ENCODE data around the gene MTR. TPM values are rescaled to one million over a fixed set of nuclear protein-coding genes. Genes with fewer than 3 reads are reported as not detected.

Gene MTR
- total RNA-seq, 4 donors from 2014 or later: 43.2 to 78.3 (median 47.0) TPM

- Histone ChIP-seq H3K4me3 (replicated peaks in 1 of 3) (no peak overlapping the region), H3K27me3 (no peaks in the 10 kb centered on the region), H3K36me3 (no peaks in the 10 kb centered on the region), H3K4me1 (peaks cover 0 to 7% of the 10 kb centered on the region in 2 donors), H3K9me3 (no peaks in the 10 kb centered on the region), H3K27ac (no peak overlapping the region)
- WGBS, 2 donors: 73 to 92% methylated on average over 5 of the region's 5 CpGs
- intact Hi-C loops (cut with DNase I): no loop called here
- TF ChIP-seq, protein P1, sequence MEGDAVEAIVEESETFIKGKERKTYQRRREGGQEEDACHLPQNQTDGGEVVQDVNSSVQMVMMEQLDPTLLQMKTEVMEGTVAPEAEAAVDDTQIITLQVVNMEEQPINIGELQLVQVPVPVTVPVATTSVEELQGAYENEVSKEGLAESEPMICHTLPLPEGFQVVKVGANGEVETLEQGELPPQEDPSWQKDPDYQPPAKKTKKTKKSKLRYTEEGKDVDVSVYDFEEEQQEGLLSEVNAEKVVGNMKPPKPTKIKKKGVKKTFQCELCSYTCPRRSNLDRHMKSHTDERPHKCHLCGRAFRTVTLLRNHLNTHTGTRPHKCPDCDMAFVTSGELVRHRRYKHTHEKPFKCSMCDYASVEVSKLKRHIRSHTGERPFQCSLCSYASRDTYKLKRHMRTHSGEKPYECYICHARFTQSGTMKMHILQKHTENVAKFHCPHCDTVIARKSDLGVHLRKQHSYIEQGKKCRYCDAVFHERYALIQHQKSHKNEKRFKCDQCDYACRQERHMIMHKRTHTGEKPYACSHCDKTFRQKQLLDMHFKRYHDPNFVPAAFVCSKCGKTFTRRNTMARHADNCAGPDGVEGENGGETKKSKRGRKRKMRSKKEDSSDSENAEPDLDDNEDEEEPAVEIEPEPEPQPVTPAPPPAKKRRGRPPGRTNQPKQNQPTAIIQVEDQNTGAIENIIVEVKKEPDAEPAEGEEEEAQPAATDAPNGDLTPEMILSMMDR (IDR thresholded peaks at IDR 0.05): no peak
- TF ChIP-seq POLR2A (IDR thresholded peaks at IDR 0.05): no peak
- DNase-seq: no peak
Observed at GRCh38 chr1:236950365-236950764, 155.3 kb downstream of the MTR start.

DNA sequence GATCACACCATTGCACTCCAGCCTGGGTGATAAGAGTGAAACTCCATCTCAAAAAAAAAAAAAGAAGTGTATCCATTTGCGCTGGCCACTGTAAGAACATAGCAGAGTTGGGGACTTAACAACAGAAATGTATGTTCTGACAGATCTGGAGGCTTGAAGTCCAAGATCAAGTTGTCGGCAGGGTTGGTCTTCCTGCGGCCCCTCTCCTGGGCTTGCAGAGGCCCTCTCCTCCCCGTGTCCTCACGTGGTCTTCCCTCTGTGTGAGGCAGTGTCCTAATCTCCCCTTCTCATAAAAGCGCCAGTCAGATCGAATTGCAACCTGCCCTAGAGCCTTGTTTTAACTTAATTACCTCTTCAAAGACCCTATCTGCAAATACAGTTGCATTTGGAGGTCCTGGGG lies 156.6 kb downstream of the MTR start:
- peaks cover 0 to 7% of the 10 kb centered on the region in 2 donors for H3K4me1 ChIP-seq
- no peaks in the 10 kb centered on the region for H3K9me3 ChIP-seq
- no peak overlapping the region for H3K4me3 ChIP-seq (replicated peaks in 1 of 3)
- 59 to 75% methylated on average over 7 of the region's 7 CpGs for WGBS, 2 donors
- intact Hi-C loops (cut with DNase I): no loop called here
- TF ChIP-seq, protein P1 (IDR thresholded peaks at IDR 0.05): no peak
- no peaks in the 10 kb centered on the region for H3K36me3 ChIP-seq
- no peak overlapping the region for H3K27ac ChIP-seq
- DNase-seq: no peak
- no peaks in the 10 kb centered on the region for H3K27me3 ChIP-seq

DNA sequence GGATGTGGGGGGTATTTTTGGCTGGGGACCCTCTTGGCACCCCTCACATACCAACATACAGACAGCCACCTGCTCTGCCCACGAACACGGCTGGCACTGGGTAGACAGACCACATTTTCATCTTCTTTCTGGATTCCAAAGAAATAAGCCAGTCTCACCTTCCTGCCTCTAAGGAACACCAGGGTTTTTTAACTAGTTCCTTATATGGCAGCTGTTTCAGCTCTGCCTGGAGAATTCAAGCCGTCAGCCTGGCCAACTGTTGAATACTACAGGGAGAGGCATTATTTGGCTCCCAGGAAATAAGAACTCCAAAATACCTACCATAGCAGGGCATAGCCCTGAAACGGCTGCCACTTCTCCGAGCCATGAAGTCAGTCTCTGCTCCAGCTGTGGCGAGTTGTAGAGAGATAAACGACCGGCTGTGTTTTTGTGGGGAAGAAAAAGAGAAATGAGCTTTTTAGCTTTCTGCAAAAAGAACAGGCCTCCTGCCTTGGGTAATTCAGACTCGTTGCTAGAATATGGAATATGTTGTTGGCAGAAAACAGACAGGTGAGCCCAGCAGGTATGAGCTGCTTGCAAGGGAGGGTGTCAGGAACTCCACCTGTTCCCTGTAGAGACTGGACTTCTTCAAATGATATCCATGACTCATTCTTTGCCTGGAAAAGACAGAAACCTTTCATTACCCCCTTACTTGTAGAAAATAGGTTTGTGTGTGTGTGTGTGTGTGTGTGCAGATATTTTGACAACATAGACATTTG lies 157.3 kb downstream of the MTR start:
- Histone ChIP-seq H3K4me1 (peaks cover 0 to 7% of the 10 kb centered on the region in 2 donors), H3K27me3 (no peaks in the 10 kb centered on the region), H3K4me3 (replicated peaks in 1 of 3) (no peak overlapping the region), H3K36me3 (no peaks in the 10 kb centered on the region), H3K9me3 (no peaks in the 10 kb centered on the region), H3K27ac (no peak overlapping the region)
- intact Hi-C loops (cut with DNase I): no loop called here
- 58 to 72% methylated on average over 9 of the region's 9 CpGs for WGBS, 2 donors
- no peak for DNase-seq
- TF ChIP-seq, protein P1 (IDR thresholded peaks at IDR 0.05): no peak
- no peak for TF ChIP-seq POLR2A (IDR thresholded peaks at IDR 0.05)

DNA sequence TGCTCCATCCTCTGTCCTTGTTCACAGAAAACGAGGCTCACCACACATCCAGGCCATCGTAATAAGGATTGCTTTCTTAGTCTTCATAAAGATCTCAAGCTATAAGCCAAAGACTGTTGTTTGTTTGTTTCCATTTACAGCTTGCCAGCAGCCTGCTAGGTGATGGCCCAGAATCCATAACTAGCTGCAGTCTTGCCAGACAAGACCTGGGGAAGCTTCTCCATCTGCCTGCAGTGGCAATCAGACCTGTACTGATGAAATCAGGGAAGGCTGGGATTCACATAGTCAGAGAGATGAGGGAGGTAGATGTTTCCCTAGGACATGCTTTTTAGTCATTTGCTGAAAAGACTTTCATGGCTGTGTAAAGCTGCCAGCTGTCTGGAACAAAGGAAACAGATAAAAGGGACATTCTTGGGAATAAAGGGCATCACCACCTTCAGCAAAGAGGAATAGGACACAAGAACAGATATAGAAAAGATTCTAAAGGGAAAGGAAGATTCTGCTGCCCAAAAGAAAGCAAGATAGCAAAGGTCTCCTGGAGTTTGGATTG lies 158.1 kb downstream of the MTR start:
- H3K9me3 ChIP-seq: no peaks in the 10 kb centered on the region
- DNase-seq: no peak
- WGBS, 2 donors: 80 to 87% methylated on average over 2 of the region's 2 CpGs
- TF ChIP-seq, protein P1 (IDR thresholded peaks at IDR 0.05): no peak
- no peak for TF ChIP-seq POLR2A (IDR thresholded peaks at IDR 0.05)
- no peak overlapping the region for H3K27ac ChIP-seq
- H3K4me1 ChIP-seq: peaks cover 0 to 7% of the 10 kb centered on the region in 2 donors
- no peak overlapping the region for H3K4me3 ChIP-seq (replicated peaks in 1 of 3)
- intact Hi-C loops (cut with DNase I): no loop called here
- H3K36me3 ChIP-seq: no peaks in the 10 kb centered on the region
- H3K27me3 ChIP-seq: no peaks in the 10 kb centered on the region

Other genes starting within 250 kb of the MTR start
- gene HEATR1, start 190.8 kb upstream of the MTR start, total RNA-seq: 10 to 100 TPM; 23.0 to 37.5 (median 25.5) TPM
- under 1 TPM in 2 of 4 donors, not detected in 2; 0.40 to 0.56 TPM for gene ACTN2, start 108.8 kb upstream of the MTR start, total RNA-seq
- not detected for gene MT1HL1, start 209.1 kb downstream of the MTR start, total RNA-seq
- 10 to 100 TPM in 3 of 4 donors, 1 to 10 TPM in 1; 6.6 to 31.8 (median 28.2) TPM for gene RYR2, start 246.9 kb downstream of the MTR start, total RNA-seq

Measured in thyroid gland (tissue), 4 donors.